ENCODE data around the gene PCED1A.

GRCh38 chr20:2888224-2888955 is 47.9 kb upstream of the PCED1A start:
- TF ChIP-seq, protein P1, sequence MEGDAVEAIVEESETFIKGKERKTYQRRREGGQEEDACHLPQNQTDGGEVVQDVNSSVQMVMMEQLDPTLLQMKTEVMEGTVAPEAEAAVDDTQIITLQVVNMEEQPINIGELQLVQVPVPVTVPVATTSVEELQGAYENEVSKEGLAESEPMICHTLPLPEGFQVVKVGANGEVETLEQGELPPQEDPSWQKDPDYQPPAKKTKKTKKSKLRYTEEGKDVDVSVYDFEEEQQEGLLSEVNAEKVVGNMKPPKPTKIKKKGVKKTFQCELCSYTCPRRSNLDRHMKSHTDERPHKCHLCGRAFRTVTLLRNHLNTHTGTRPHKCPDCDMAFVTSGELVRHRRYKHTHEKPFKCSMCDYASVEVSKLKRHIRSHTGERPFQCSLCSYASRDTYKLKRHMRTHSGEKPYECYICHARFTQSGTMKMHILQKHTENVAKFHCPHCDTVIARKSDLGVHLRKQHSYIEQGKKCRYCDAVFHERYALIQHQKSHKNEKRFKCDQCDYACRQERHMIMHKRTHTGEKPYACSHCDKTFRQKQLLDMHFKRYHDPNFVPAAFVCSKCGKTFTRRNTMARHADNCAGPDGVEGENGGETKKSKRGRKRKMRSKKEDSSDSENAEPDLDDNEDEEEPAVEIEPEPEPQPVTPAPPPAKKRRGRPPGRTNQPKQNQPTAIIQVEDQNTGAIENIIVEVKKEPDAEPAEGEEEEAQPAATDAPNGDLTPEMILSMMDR (IDR thresholded peaks at IDR 0.05) = no peak
- no peak for TF ChIP-seq EP300 (IDR thresholded peaks at IDR 0.05)
- TF ChIP-seq POLR2A (IDR thresholded peaks at IDR 0.05) = no peak

All from ovary (tissue), 3 donors.